OCI-LY1 (cell line): ENCODE results near the gene GLIPR1L2.

Experiments
- EZH2 ChIP-seq: fragments of 200-600 bp; sonication (generic), shearing (Covaris generic); IDR thresholded peaks from 2 replicates; pipeline ENCODE4 v1.8.0; 2017; ENCODE audit warnings: borderline replicate concordance, mixed run types, mild to moderate bottlenecking, antibody characterized with exemption, low read length, moderate library complexity, mixed read lengths
- TF ChIP-seq, protein P1 (sequence below): fragments of 200-600 bp; sonication (generic), shearing (Covaris generic); IDR thresholded peaks from 2 replicates; pipeline ENCODE4 v1.5.1; 2017; ENCODE audit warnings: mild to moderate bottlenecking, antibody characterized with exemption, low read length, moderate library complexity, mixed read lengths

DNA sequence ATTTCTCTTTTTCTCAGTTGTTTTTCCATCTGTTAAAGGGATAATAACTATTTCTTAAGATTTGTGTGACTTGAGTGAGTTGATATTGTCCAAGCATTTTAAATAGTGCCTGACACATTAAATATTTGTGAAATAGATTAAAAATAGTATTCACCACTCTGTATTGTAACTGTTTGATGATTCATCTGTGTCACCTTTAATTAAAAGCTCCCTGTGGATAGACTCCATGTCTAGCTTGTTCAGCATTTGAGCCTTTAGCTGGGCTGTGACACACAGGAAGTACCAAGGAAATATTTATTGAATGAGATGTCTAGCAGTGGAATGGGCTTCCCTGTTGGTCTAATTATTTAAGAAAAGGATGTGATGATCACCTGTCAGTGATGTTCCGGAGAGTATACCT lies 1.8 kb upstream of the GLIPR1L2 start:
- TF ChIP-seq, protein P1, sequence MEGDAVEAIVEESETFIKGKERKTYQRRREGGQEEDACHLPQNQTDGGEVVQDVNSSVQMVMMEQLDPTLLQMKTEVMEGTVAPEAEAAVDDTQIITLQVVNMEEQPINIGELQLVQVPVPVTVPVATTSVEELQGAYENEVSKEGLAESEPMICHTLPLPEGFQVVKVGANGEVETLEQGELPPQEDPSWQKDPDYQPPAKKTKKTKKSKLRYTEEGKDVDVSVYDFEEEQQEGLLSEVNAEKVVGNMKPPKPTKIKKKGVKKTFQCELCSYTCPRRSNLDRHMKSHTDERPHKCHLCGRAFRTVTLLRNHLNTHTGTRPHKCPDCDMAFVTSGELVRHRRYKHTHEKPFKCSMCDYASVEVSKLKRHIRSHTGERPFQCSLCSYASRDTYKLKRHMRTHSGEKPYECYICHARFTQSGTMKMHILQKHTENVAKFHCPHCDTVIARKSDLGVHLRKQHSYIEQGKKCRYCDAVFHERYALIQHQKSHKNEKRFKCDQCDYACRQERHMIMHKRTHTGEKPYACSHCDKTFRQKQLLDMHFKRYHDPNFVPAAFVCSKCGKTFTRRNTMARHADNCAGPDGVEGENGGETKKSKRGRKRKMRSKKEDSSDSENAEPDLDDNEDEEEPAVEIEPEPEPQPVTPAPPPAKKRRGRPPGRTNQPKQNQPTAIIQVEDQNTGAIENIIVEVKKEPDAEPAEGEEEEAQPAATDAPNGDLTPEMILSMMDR = no peak
- no peak for TF ChIP-seq EZH2
